OCI-LY3 (cell line): ENCODE measurements around the gene SH3RF3.

ENCODE experiments used
- EZH2phosphoT487 ChIP-seq: fragments of 200-600 bp; shearing (Covaris generic); IDR thresholded peaks from 2 replicates; pipeline ENCODE4 v1.6.1; 2018; ENCODE audit warnings: antibody characterized with exemption, mixed run types, low read depth
- TF ChIP-seq, protein P1 (sequence below): fragments of 200-600, 300-600 bp; sonication (generic); IDR thresholded peaks from 2 replicates; pipeline ENCODE4 v1.5.1; 2014; ENCODE audit warnings: antibody characterized with exemption, low read length, low read depth

GRCh38 chr2:109549016-109549590, 420.1 kb downstream of the SH3RF3 start:
- TF ChIP-seq, protein P1, sequence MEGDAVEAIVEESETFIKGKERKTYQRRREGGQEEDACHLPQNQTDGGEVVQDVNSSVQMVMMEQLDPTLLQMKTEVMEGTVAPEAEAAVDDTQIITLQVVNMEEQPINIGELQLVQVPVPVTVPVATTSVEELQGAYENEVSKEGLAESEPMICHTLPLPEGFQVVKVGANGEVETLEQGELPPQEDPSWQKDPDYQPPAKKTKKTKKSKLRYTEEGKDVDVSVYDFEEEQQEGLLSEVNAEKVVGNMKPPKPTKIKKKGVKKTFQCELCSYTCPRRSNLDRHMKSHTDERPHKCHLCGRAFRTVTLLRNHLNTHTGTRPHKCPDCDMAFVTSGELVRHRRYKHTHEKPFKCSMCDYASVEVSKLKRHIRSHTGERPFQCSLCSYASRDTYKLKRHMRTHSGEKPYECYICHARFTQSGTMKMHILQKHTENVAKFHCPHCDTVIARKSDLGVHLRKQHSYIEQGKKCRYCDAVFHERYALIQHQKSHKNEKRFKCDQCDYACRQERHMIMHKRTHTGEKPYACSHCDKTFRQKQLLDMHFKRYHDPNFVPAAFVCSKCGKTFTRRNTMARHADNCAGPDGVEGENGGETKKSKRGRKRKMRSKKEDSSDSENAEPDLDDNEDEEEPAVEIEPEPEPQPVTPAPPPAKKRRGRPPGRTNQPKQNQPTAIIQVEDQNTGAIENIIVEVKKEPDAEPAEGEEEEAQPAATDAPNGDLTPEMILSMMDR = no peak
- no peak for TF ChIP-seq EZH2phosphoT487
